ENCODE results near the gene TRIM2.
"Not testable (repeated sequence)": the region's sequence is repeated elsewhere in the genome, so short reads cannot be mapped to it uniquely, and the experiment has no call there.

TRIM2 gene

GRCh38 chr4:153160821-153161220, 43.4 kb upstream of the TRIM2 start:
- Histone ChIP-seq H3K27me3 (ENCODE audit: insufficient read depth, low read length, poor library complexity) (no peaks in the 10 kb centered on the region), H3K36me3 (ENCODE audit: control insufficient read depth, insufficient read depth, low read length) (no peaks in the 10 kb centered on the region), H3K56ac (ENCODE audit: low read length) (no peak overlapping the region), H2BK15ac (replicated peaks; ENCODE audit: low read depth) (no peak overlapping the region), H3K18ac (ENCODE audit: low read length) (no peak overlapping the region), H3K4me1 (ENCODE audit: control insufficient read depth, low read depth, low read length) (peaks cover 9% of the 10 kb centered on the region), H3K9ac (ENCODE audit: low read length) (no peak overlapping the region), H3K4me2 (ENCODE audit: low read length) (no peak overlapping the region), H3K27ac (ENCODE audit: low read depth, low read length) (no peak overlapping the region), H4K5ac (ENCODE audit: low read length) (no peak overlapping the region), H2AK5ac (ENCODE audit: low read length) (no peak overlapping the region), H3K4me3 (ENCODE audit: low read length) (no peak overlapping the region), H2BK120ac (ENCODE audit: low read depth, low read length) (no peak overlapping the region), H3K23ac (ENCODE audit: low read length) (no peak overlapping the region), H3K79me1 (ENCODE audit: low read length) (no peaks in the 10 kb centered on the region), H3K4ac (ENCODE audit: low read depth, low read length) (no peak overlapping the region), H4K8ac (ENCODE audit: low read depth, low read length) (no peak overlapping the region), H3K79me2 (ENCODE audit: control insufficient read depth, insufficient read depth, low read length) (no peaks in the 10 kb centered on the region), H2BK5ac (ENCODE audit: low read length) (no peak overlapping the region)
- DNase-seq, result no peak
- WGBS (ENCODE audit: extremely low coverage, insufficient coverage, low lambda C conversion rate), result no CpG with 5 or more reads among the region's 4 CpGs

- no CpG with 5 or more reads among the region's 7 CpGs for WGBS (ENCODE audit: extremely low coverage, insufficient coverage, low lambda C conversion rate)
- H3K4me3 ChIP-seq (ENCODE audit: low read length), result no peak overlapping the region
- no peak overlapping the region for H4K5ac ChIP-seq (ENCODE audit: low read length)
- no peak for DNase-seq
- H3K36me3 ChIP-seq (ENCODE audit: control insufficient read depth, insufficient read depth, low read length), result no peaks in the 10 kb centered on the region
- no peak overlapping the region for H3K4ac ChIP-seq (ENCODE audit: low read depth, low read length)
- no peak overlapping the region for H4K8ac ChIP-seq (ENCODE audit: low read depth, low read length)
- H3K79me1 ChIP-seq (ENCODE audit: low read length), result no peaks in the 10 kb centered on the region
- H2BK120ac ChIP-seq (ENCODE audit: low read depth, low read length), result no peak overlapping the region
- H3K56ac ChIP-seq (ENCODE audit: low read length), result no peak overlapping the region
- no peaks in the 10 kb centered on the region for H3K27me3 ChIP-seq (ENCODE audit: insufficient read depth, low read length, poor library complexity)
- no peak overlapping the region for H3K9ac ChIP-seq (ENCODE audit: low read length)
- H3K79me2 ChIP-seq (ENCODE audit: control insufficient read depth, insufficient read depth, low read length), result no peaks in the 10 kb centered on the region
- H3K4me1 ChIP-seq (ENCODE audit: control insufficient read depth, low read depth, low read length), result peaks cover 5% of the 10 kb centered on the region
- no peak overlapping the region for H2BK5ac ChIP-seq (ENCODE audit: low read length)
- no peak overlapping the region for H2AK5ac ChIP-seq (ENCODE audit: low read length)
- no peak overlapping the region for H3K27ac ChIP-seq (ENCODE audit: low read depth, low read length)
- H3K4me2 ChIP-seq (ENCODE audit: low read length), result no peak overlapping the region
- no peak overlapping the region for H3K18ac ChIP-seq (ENCODE audit: low read length)
- H2BK15ac ChIP-seq (replicated peaks; ENCODE audit: low read depth), result no peak overlapping the region
- no peak overlapping the region for H3K23ac ChIP-seq (ENCODE audit: low read length)
Observed at GRCh38 chr4:153161226-153161963, 42.8 kb upstream of the TRIM2 start.

GRCh38 chr4:153165236-153165635, 39.0 kb upstream of the TRIM2 start:
- not testable (repeated sequence) for H3K18ac ChIP-seq (ENCODE audit: low read length); H4K8ac ChIP-seq (ENCODE audit: low read depth, low read length); H2AK5ac ChIP-seq (ENCODE audit: low read length); H3K56ac ChIP-seq (ENCODE audit: low read length); H3K4ac ChIP-seq (ENCODE audit: low read depth, low read length); H3K27me3 ChIP-seq (ENCODE audit: insufficient read depth, low read length, poor library complexity); H3K27ac ChIP-seq (ENCODE audit: low read depth, low read length); H3K36me3 ChIP-seq (ENCODE audit: control insufficient read depth, insufficient read depth, low read length); H3K79me2 ChIP-seq (ENCODE audit: control insufficient read depth, insufficient read depth, low read length); H3K4me2 ChIP-seq (ENCODE audit: low read length); H2BK120ac ChIP-seq (ENCODE audit: low read depth, low read length); DNase-seq; H3K23ac ChIP-seq (ENCODE audit: low read length); H3K4me3 ChIP-seq (ENCODE audit: low read length); H4K5ac ChIP-seq (ENCODE audit: low read length); H3K79me1 ChIP-seq (ENCODE audit: low read length); H3K9ac ChIP-seq (ENCODE audit: low read length); H2BK15ac ChIP-seq (replicated peaks; ENCODE audit: low read depth); H3K4me1 ChIP-seq (ENCODE audit: control insufficient read depth, low read depth, low read length); H2BK5ac ChIP-seq (ENCODE audit: low read length)
- WGBS (ENCODE audit: extremely low coverage, insufficient coverage, low lambda C conversion rate), result no CpG with 5 or more reads among the region's 5 CpGs

GRCh38 chr4:153166716-153167501, 37.3 kb upstream of the TRIM2 start:
- no peak overlapping the region for H3K4ac ChIP-seq (ENCODE audit: low read depth, low read length)
- H4K8ac ChIP-seq (ENCODE audit: low read depth, low read length), result no peak overlapping the region
- H3K79me1 ChIP-seq (ENCODE audit: low read length), result no peaks in the 10 kb centered on the region
- no peak overlapping the region for H2BK120ac ChIP-seq (ENCODE audit: low read depth, low read length)
- H3K36me3 ChIP-seq (ENCODE audit: control insufficient read depth, insufficient read depth, low read length), result no peaks in the 10 kb centered on the region
- no peak for DNase-seq
- WGBS (ENCODE audit: extremely low coverage, insufficient coverage, low lambda C conversion rate), result no CpG with 5 or more reads among the region's 5 CpGs
- H3K4me3 ChIP-seq (ENCODE audit: low read length), result no peak overlapping the region
- H3K23ac ChIP-seq (ENCODE audit: low read length), result no peak overlapping the region
- no peak overlapping the region for H3K9ac ChIP-seq (ENCODE audit: low read length)
- H3K79me2 ChIP-seq (ENCODE audit: control insufficient read depth, insufficient read depth, low read length), result no peaks in the 10 kb centered on the region
- no peaks in the 10 kb centered on the region for H3K27me3 ChIP-seq (ENCODE audit: insufficient read depth, low read length, poor library complexity)
- H2BK5ac ChIP-seq (ENCODE audit: low read length), result no peak overlapping the region
- no peaks in the 10 kb centered on the region for H3K4me1 ChIP-seq (ENCODE audit: control insufficient read depth, low read depth, low read length)
- no peak overlapping the region for H3K56ac ChIP-seq (ENCODE audit: low read length)
- H3K27ac ChIP-seq (ENCODE audit: low read depth, low read length), result no peak overlapping the region
- no peak overlapping the region for H2BK15ac ChIP-seq (replicated peaks; ENCODE audit: low read depth)
- no peak overlapping the region for H3K4me2 ChIP-seq (ENCODE audit: low read length)
- H2AK5ac ChIP-seq (ENCODE audit: low read length), result no peak overlapping the region
- H3K18ac ChIP-seq (ENCODE audit: low read length), result no peak overlapping the region
- no peak overlapping the region for H4K5ac ChIP-seq (ENCODE audit: low read length)

- Histone ChIP-seq H3K18ac (ENCODE audit: low read length) (no peak overlapping the region), H3K27me3 (ENCODE audit: insufficient read depth, low read length, poor library complexity) (no peaks in the 10 kb centered on the region), H3K23ac (ENCODE audit: low read length) (no peak overlapping the region), H4K8ac (ENCODE audit: low read depth, low read length) (no peak overlapping the region), H4K5ac (ENCODE audit: low read length) (no peak overlapping the region), H3K56ac (ENCODE audit: low read length) (no peak overlapping the region), H3K79me1 (ENCODE audit: low read length) (no peaks in the 10 kb centered on the region), H3K36me3 (ENCODE audit: control insufficient read depth, insufficient read depth, low read length) (no peaks in the 10 kb centered on the region), H2BK5ac (ENCODE audit: low read length) (no peak overlapping the region), H2BK120ac (ENCODE audit: low read depth, low read length) (no peak overlapping the region), H3K4ac (ENCODE audit: low read depth, low read length) (no peak overlapping the region), H3K9ac (ENCODE audit: low read length) (no peak overlapping the region), H3K4me1 (ENCODE audit: control insufficient read depth, low read depth, low read length) (no peaks in the 10 kb centered on the region), H2BK15ac (replicated peaks; ENCODE audit: low read depth) (no peak overlapping the region), H2AK5ac (ENCODE audit: low read length) (no peak overlapping the region), H3K4me3 (ENCODE audit: low read length) (no peak overlapping the region), H3K4me2 (ENCODE audit: low read length) (no peak overlapping the region), H3K79me2 (ENCODE audit: control insufficient read depth, insufficient read depth, low read length) (no peaks in the 10 kb centered on the region), H3K27ac (ENCODE audit: low read depth, low read length) (no peak overlapping the region)
- no peak for DNase-seq
- WGBS (ENCODE audit: extremely low coverage, insufficient coverage, low lambda C conversion rate), result no CpG with 5 or more reads among the region's 8 CpGs
Observed at GRCh38 chr4:153169776-153170175, 34.5 kb upstream of the TRIM2 start.

Measured in mesendoderm (in vitro differentiated cells).